ENCODE results near the gene DUSP9. TPM values are rescaled to one million over a fixed set of nuclear protein-coding genes. Genes with fewer than 3 reads are reported as not detected.
"Not testable (repeated sequence)": the region's sequence is repeated elsewhere in the genome, so short reads cannot be mapped to it uniquely, and the experiment has no call there.

The DUSP9 gene
- total RNA-seq, 1 donor from 2014 or later, result 0.20 TPM

DNA sequence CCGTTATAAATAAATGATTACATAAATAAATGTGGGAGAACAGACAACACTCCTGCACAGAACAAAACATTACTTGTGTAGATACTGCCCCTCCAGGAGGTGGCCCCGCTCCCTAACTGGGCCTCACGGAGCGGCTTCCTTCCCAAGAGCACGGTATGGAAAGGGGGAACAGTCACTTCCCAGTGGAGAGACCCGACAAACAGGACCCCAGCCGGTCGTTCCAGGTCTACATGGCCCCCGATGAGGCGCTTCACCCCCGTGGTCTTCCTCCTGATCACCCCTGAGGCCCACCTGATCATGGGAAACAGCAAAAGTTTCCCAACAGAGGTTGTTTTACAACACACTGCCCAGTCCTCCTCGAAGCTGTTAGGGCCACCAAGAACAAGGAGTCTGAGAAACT, 34.2 kb downstream of the DUSP9 start:
- no peak overlapping the region for H3K4me3 Mint-ChIP-seq (ENCODE audit: unreplicated experiment)
- H3K27me3 Mint-ChIP-seq (ENCODE audit: low read depth, unreplicated experiment), result no peaks in the 10 kb centered on the region
- H3K4me3 ChIP-seq (ENCODE audit: insufficient read depth, low read depth, low read length), result no peak overlapping the region
- H2AFZ ChIP-seq (ENCODE audit: low read depth, low read length), result no peak overlapping the region
- H4K20me1 ChIP-seq (ENCODE audit: insufficient read depth, low read length), result no peaks in the 10 kb centered on the region
- H3K27ac ChIP-seq (ENCODE audit: low read depth, low read length), result no peak overlapping the region
- no peaks in the 10 kb centered on the region for H3K9me3 ChIP-seq (ENCODE audit: insufficient read depth, low read depth, low read length)
- H3K27ac Mint-ChIP-seq (ENCODE audit: unreplicated experiment), result no peak overlapping the region
- no peaks in the 10 kb centered on the region for H3K36me3 Mint-ChIP-seq (ENCODE audit: low read depth, unreplicated experiment)
- no peak for FAIRE-seq
- H3K36me3 ChIP-seq (ENCODE audit: insufficient read depth, low read length), result no peaks in the 10 kb centered on the region
- no peak overlapping the region for H3K4me2 ChIP-seq (ENCODE audit: low read length)
- H3K4me1 Mint-ChIP-seq (ENCODE audit: low read depth, unreplicated experiment), result no peaks in the 10 kb centered on the region
- no peak overlapping the region for H3K9ac ChIP-seq (ENCODE audit: low read length)
- no peaks in the 10 kb centered on the region for H3K79me2 ChIP-seq (ENCODE audit: insufficient read depth, low read length)
- no peaks in the 10 kb centered on the region for H3K9me3 Mint-ChIP-seq (ENCODE audit: unreplicated experiment)
- no peaks in the 10 kb centered on the region for H3K27me3 ChIP-seq (ENCODE audit: insufficient read depth, low read length)
- no peak for DNase-seq (ENCODE audit: low read depth)
- no peaks in the 10 kb centered on the region for H3K4me1 ChIP-seq (ENCODE audit: insufficient read depth, low read length)
- no peak for TF ChIP-seq EZH2 (IDR thresholded peaks at IDR 0.05; ENCODE audit: insufficient read depth, low read length)
- TF ChIP-seq, protein P1, sequence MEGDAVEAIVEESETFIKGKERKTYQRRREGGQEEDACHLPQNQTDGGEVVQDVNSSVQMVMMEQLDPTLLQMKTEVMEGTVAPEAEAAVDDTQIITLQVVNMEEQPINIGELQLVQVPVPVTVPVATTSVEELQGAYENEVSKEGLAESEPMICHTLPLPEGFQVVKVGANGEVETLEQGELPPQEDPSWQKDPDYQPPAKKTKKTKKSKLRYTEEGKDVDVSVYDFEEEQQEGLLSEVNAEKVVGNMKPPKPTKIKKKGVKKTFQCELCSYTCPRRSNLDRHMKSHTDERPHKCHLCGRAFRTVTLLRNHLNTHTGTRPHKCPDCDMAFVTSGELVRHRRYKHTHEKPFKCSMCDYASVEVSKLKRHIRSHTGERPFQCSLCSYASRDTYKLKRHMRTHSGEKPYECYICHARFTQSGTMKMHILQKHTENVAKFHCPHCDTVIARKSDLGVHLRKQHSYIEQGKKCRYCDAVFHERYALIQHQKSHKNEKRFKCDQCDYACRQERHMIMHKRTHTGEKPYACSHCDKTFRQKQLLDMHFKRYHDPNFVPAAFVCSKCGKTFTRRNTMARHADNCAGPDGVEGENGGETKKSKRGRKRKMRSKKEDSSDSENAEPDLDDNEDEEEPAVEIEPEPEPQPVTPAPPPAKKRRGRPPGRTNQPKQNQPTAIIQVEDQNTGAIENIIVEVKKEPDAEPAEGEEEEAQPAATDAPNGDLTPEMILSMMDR (IDR thresholded peaks at IDR 0.05; ENCODE audit: insufficient read depth, low read depth, low read length), result no peak

DNA sequence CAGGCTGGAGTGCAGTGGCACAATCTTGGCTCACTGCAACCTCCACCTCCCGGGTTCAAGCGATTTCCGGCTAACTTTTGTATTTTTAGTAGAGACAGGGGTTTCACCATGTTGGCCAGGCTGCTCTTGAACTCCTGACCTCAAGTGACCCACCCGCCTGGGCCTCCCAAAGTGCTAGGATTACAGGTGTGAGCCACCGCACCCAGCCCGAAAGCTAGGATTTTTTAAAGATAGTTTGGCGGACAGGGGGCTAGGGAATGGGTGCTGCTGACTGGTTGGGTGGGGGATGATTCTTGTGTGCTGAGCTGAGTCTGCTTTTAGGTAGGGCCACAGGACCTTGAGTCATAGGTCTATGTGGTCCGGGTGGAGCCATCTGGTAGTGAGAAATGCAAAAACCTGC, 36.5 kb downstream of the DUSP9 start:
- not testable (repeated sequence) for H4K20me1 ChIP-seq (ENCODE audit: insufficient read depth, low read length); H3K27me3 ChIP-seq (ENCODE audit: insufficient read depth, low read length); H3K4me3 ChIP-seq (ENCODE audit: insufficient read depth, low read depth, low read length); H3K9ac ChIP-seq (ENCODE audit: low read length); H3K4me1 Mint-ChIP-seq (ENCODE audit: low read depth, unreplicated experiment); H3K36me3 ChIP-seq (ENCODE audit: insufficient read depth, low read length); DNase-seq (ENCODE audit: low read depth); H3K4me2 ChIP-seq (ENCODE audit: low read length); H3K9me3 Mint-ChIP-seq (ENCODE audit: unreplicated experiment); H3K4me3 Mint-ChIP-seq (ENCODE audit: unreplicated experiment); H3K9me3 ChIP-seq (ENCODE audit: insufficient read depth, low read depth, low read length); H3K27ac ChIP-seq (ENCODE audit: low read depth, low read length); H2AFZ ChIP-seq (ENCODE audit: low read depth, low read length); H3K36me3 Mint-ChIP-seq (ENCODE audit: low read depth, unreplicated experiment); H3K79me2 ChIP-seq (ENCODE audit: insufficient read depth, low read length); H3K27me3 Mint-ChIP-seq (ENCODE audit: low read depth, unreplicated experiment); FAIRE-seq; H3K4me1 ChIP-seq (ENCODE audit: insufficient read depth, low read length); H3K27ac Mint-ChIP-seq (ENCODE audit: unreplicated experiment)

GRCh38 chrX:153684467-153685155, 37.6 kb downstream of the DUSP9 start:
- Histone ChIP-seq H3K79me2 (ENCODE audit: insufficient read depth, low read length) (peaks cover under 1% of the 10 kb centered on the region), H3K4me3 (ENCODE audit: insufficient read depth, low read depth, low read length) (no peak overlapping the region), H3K4me1 (ENCODE audit: insufficient read depth, low read length) (peaks cover 2% of the 10 kb centered on the region), H3K4me2 (ENCODE audit: low read length) (no peak overlapping the region), H3K27ac (ENCODE audit: low read depth, low read length) (no peak overlapping the region), H4K20me1 (ENCODE audit: insufficient read depth, low read length) (peaks cover 2% of the 10 kb centered on the region), H3K27me3 (ENCODE audit: insufficient read depth, low read length) (no peaks in the 10 kb centered on the region), H3K36me3 (ENCODE audit: insufficient read depth, low read length) (no peaks in the 10 kb centered on the region), H2AFZ (ENCODE audit: low read depth, low read length) (no peak overlapping the region), H3K9ac (ENCODE audit: low read length) (no peak overlapping the region), H3K9me3 (ENCODE audit: insufficient read depth, low read depth, low read length) (no peaks in the 10 kb centered on the region)
- Mint-ChIP-seq H3K4me3 (ENCODE audit: unreplicated experiment) (no peak overlapping the region), H3K36me3 (ENCODE audit: low read depth, unreplicated experiment) (no peaks in the 10 kb centered on the region), H3K9me3 (ENCODE audit: unreplicated experiment) (no peaks in the 10 kb centered on the region), H3K27me3 (ENCODE audit: low read depth, unreplicated experiment) (no peaks in the 10 kb centered on the region), H3K27ac (ENCODE audit: unreplicated experiment) (no peak overlapping the region), H3K4me1 (ENCODE audit: low read depth, unreplicated experiment) (peaks cover 2% of the 10 kb centered on the region)
- no peak for FAIRE-seq
- TF ChIP-seq, protein P1 (IDR thresholded peaks at IDR 0.05; ENCODE audit: insufficient read depth, low read depth, low read length), result no peak
- no peak for TF ChIP-seq EZH2 (IDR thresholded peaks at IDR 0.05; ENCODE audit: insufficient read depth, low read length)
- DNase-seq (ENCODE audit: low read depth), result no peak

All from astrocyte (in vitro differentiated cells and primary cell).